H1 (cell line): ENCODE measurements around the gene CEACAM1. TPM values are rescaled to one million over a fixed set of nuclear protein-coding genes. Genes with fewer than 3 reads are reported as not detected.
"Not testable (repeated sequence)": the region's sequence is repeated elsewhere in the genome, so short reads cannot be mapped to it uniquely, and the experiment has no call there.

Experiments
- CTCF ChIA-PET: fragments of 300-600 bp; sonication (Branson Sonifier 250); formaldehyde crosslinking; loops from one replicate; lab custom pipeline; 2021; ENCODE audit not compliant: partially characterized antibody; lab: Charles Lee
- POLR2A ChIA-PET: fragments of 300-600 bp; sonication (Branson Sonifier 250); formaldehyde crosslinking; loops from one replicate; lab custom pipeline; 2021; ENCODE audit warnings: inconsistent platforms; ENCODE audit not compliant: partially characterized antibody; lab: Charles Lee
- DNase-seq, 2 experiments: peaks; one replicate each; pipeline versions ENCODE4 v3.0.0 to v3.0.0-alpha.2; 2010 to 2022; ENCODE audit warnings: low spot score in 2 of 2, low read depth in 1 of 2, mixed read lengths in 1 of 2
- FAIRE-seq: peaks from 2 replicates; lab custom pipeline; 2011; peaks lifted over from hg19 to GRCh38; lab: Jason Lieb, UNC
- H2AFZ ChIP-seq: 2 replicates; pipeline ENCODE4 v1.8.1; 2012; ENCODE audit warnings: low read length, inconsistent platforms
- H2AK5ac ChIP-seq: 2 replicates; pipeline ENCODE4 v1.6.1; 2013; ENCODE audit warnings: low read depth, low read length
- H2BK120ac ChIP-seq: replicated peaks from 2 replicates; pipeline ENCODE3; 2013; ENCODE audit warnings: low read depth, low read length, inconsistent platforms
- H2BK12ac ChIP-seq: 2 replicates; pipeline ENCODE4 v1.6.1; 2013; ENCODE audit warnings: low read depth, low read length
- H2BK15ac ChIP-seq: 2 replicates; pipeline ENCODE4 v1.6.1; 2013; ENCODE audit warnings: low read length
- H2BK20ac ChIP-seq: 2 replicates; pipeline ENCODE4 v1.6.1; 2013; ENCODE audit warnings: low read length
- H2BK5ac ChIP-seq: 2 replicates; pipeline ENCODE4 v1.6.1; 2013; ENCODE audit warnings: low read depth, low read length
- H3K14ac ChIP-seq: 2 replicates; pipeline ENCODE4 v1.6.1; 2013; ENCODE audit warnings: inconsistent platforms; ENCODE audit not compliant: insufficient read length
- H3K18ac ChIP-seq: 2 replicates; pipeline ENCODE4 v1.6.1; 2013; ENCODE audit warnings: low read length; ENCODE audit errors: extremely low read depth
- H3K23ac ChIP-seq: 2 replicates; pipeline ENCODE4 v1.6.1; 2013; ENCODE audit warnings: inconsistent platforms; ENCODE audit not compliant: insufficient read length
- H3K23me2 ChIP-seq: 2 replicates; pipeline ENCODE4 v1.6.1; 2013; ENCODE audit warnings: low read depth, low read length
- H3K27ac ChIP-seq: 2 replicates; pipeline ENCODE4 v1.6.1; 2011; ENCODE audit warnings: low read depth, low read length, inconsistent platforms
- H3K27me3 ChIP-seq, 4 experiments: replicated peaks in 1 of 4; 1 replicate in 1 of 4; 2 replicates in 3 of 4; pipeline versions ENCODE4 v1.6.1 to v1.8.1; 2011 to 2013; ENCODE audit warnings: low read length in 3 of 4, mild to moderate bottlenecking in 3 of 4, inconsistent platforms in 2 of 4, mixed read lengths in 2 of 4, moderate library complexity in 1 of 4; ENCODE audit not compliant: control insufficient read depth in 3 of 4, insufficient read depth in 3 of 4; ENCODE audit errors: extremely low read depth in 1 of 4
- H3K36me3 ChIP-seq, 4 experiments: 2 replicates each; pipeline versions ENCODE4 v1.6.1 to v1.8.1; 2011 to 2013; ENCODE audit warnings: mild to moderate bottlenecking in 4 of 4, low read length in 3 of 4, moderate library complexity in 2 of 4, control low read depth in 1 of 4, inconsistent platforms in 1 of 4; ENCODE audit not compliant: insufficient read depth in 4 of 4, control insufficient read depth in 2 of 4
- H3K4ac ChIP-seq: replicated peaks from 2 replicates; pipeline ENCODE3; 2013; ENCODE audit warnings: low read length, low read depth, mixed read lengths, inconsistent platforms; ENCODE audit not compliant: insufficient read length
- H3K4me1 ChIP-seq, 4 experiments: replicated peaks in 1 of 4; 1 replicate in 1 of 4; 2 replicates in 3 of 4; pipeline versions ENCODE4 v1.6.1 to v1.8.1; 2011 to 2013; ENCODE audit warnings: low read length in 3 of 4, inconsistent platforms in 2 of 4, mixed read lengths in 1 of 4; ENCODE audit not compliant: insufficient read depth in 4 of 4, control insufficient read depth in 3 of 4
- H3K4me2 ChIP-seq, 2 experiments: 2 replicates each; pipeline versions ENCODE4 v1.6.1 to v1.8.1; 2011 to 2013; ENCODE audit warnings: low read depth in 2 of 2, low read length in 2 of 2, control low read depth in 1 of 2, inconsistent platforms in 1 of 2, mild to moderate bottlenecking in 1 of 2; ENCODE audit not compliant: insufficient read depth in 1 of 2
- H3K4me3 ChIP-seq, 4 experiments: fragments of 200-600, 300-600 bp in 1 of 4; sonication (generic), shearing (Covaris generic), sonication (Bioruptor Twin) in 1 of 4; 2 replicates each; pipeline versions ENCODE4 v1.5.1 to v1.8.1; 2011 to 2016; ENCODE audit warnings: low read length in 4 of 4, low read depth in 3 of 4, control low read depth in 2 of 4, inconsistent platforms in 2 of 4, mild to moderate bottlenecking in 2 of 4, mixed read lengths in 1 of 4, moderate library complexity in 1 of 4; ENCODE audit not compliant: insufficient read depth in 2 of 4; ENCODE audit errors: extremely low read depth in 1 of 4
- H3K56ac ChIP-seq: replicated peaks from 2 replicates; pipeline ENCODE3; 2013; ENCODE audit warnings: low read depth, mild to moderate bottlenecking, mixed read lengths, low read length, inconsistent platforms; ENCODE audit not compliant: insufficient read length
- H3K79me1 ChIP-seq: 2 replicates; pipeline ENCODE4 v1.6.1; 2013; ENCODE audit warnings: low read depth, low read length, control low read depth
- H3K79me2 ChIP-seq, 2 experiments: 2 replicates each; pipeline versions ENCODE4 v1.6.1 to v1.8.1; 2012 to 2013; ENCODE audit warnings: low read length in 2 of 2, mild to moderate bottlenecking in 2 of 2, inconsistent platforms in 1 of 2; ENCODE audit not compliant: insufficient read depth in 2 of 2, control insufficient read depth in 1 of 2
- H3K9ac ChIP-seq, 4 experiments: replicated peaks in 1 of 4; 1 replicate in 1 of 4; 2 replicates in 3 of 4; pipeline versions ENCODE4 v1.6.1 to v1.8.1; 2011 to 2013; ENCODE audit warnings: low read depth in 3 of 4, low read length in 3 of 4, control low read depth in 2 of 4, mild to moderate bottlenecking in 2 of 4, moderate library complexity in 2 of 4, inconsistent platforms in 1 of 4; ENCODE audit errors: extremely low read depth in 1 of 4
- H3K9me3 ChIP-seq, 2 experiments: 2 replicates each; pipeline versions ENCODE4 v1.6.1 to v1.8.1; 2012 to 2013; ENCODE audit warnings: mild to moderate bottlenecking in 2 of 2, moderate library complexity in 2 of 2, control low read depth in 1 of 2, inconsistent platforms in 1 of 2, low read depth in 1 of 2, low read length in 1 of 2, mixed read lengths in 1 of 2; ENCODE audit not compliant: insufficient read depth in 2 of 2
- H4K20me1 ChIP-seq, 2 experiments: replicated peaks in 1 of 2; 2 replicates each; pipeline versions ENCODE3 to v1.8.1; 2011 to 2013; ENCODE audit warnings: inconsistent platforms in 2 of 2, low read length in 2 of 2, mild to moderate bottlenecking in 1 of 2; ENCODE audit not compliant: insufficient read depth in 2 of 2, control insufficient read depth in 1 of 2
- H4K5ac ChIP-seq: 2 replicates; pipeline ENCODE4 v1.6.1; 2013; ENCODE audit warnings: low read length, low read depth, mixed read lengths, inconsistent platforms; ENCODE audit not compliant: insufficient read length
- H4K8ac ChIP-seq: 2 replicates; pipeline ENCODE4 v1.8.0; 2013; ENCODE audit warnings: mild to moderate bottlenecking, moderate library complexity, low read length, inconsistent platforms; ENCODE audit not compliant: insufficient read depth; ENCODE audit errors: extremely low read depth
- H4K91ac ChIP-seq: replicated peaks from 2 replicates; pipeline ENCODE3; 2013; ENCODE audit warnings: low read length, mixed read lengths, inconsistent platforms; ENCODE audit not compliant: insufficient read length
- WGBS, 2 experiments: shearing (Covaris generic) in 1 of 2; methylation state at CpG; one replicate each; pipeline versions ENCODE4 v1.1.6 to v1.1.7; 2013 to 2015; ENCODE audit warnings: low lambda C conversion rate in 2 of 2, mixed read lengths in 2 of 2, inconsistent platforms in 1 of 2, low coverage in 1 of 2, missing lambda C conversion rate in 1 of 2; ENCODE audit not compliant: insufficient replicate concordance in 2 of 2, insufficient coverage in 1 of 2, insufficient read length in 1 of 2; ENCODE audit errors: extremely low coverage in 1 of 2, missing lambda C conversion rate in 1 of 2; 5-methylcytosine and 5-hydroxymethylcytosine counted together
- polyA plus RNA-seq, 7 experiments: library from polyadenylated mRNA; depleted of rRNA in 3 of 7; stranded (reverse) in 5 of 7; unstranded in 2 of 7; fragments of >200 nt in 5 of 7; fragments of 200-250 nt in 2 of 7; gene quantifications; 1 replicate in 5 of 7; 2 replicates in 1 of 7; 4 replicates in 1 of 7; pipeline versions ENCODE4 v1.2.1 to v1.2.3, GENCODE V29; 2011 to 2013; ENCODE audit warnings: missing spikeins in 2 of 7, mixed read lengths in 2 of 7
- total RNA-seq: library from RNA; stranded (reverse); fragmentation: NEBNext Ultra II Directional; extraction: Animal tissue kit (Norgen Biotek cat#: 25700); gene quantifications from 2 replicates; pipeline ENCODE4 v1.2.1, GENCODE V29; 2021

CEACAM1 gene
- total and polyA plus RNA-seq, 2 of the 8 experiments (the other 6 are each of a cell fraction or from before 2014, with no cell fraction given) = 1.8 to 3.6 TPM

DNA sequence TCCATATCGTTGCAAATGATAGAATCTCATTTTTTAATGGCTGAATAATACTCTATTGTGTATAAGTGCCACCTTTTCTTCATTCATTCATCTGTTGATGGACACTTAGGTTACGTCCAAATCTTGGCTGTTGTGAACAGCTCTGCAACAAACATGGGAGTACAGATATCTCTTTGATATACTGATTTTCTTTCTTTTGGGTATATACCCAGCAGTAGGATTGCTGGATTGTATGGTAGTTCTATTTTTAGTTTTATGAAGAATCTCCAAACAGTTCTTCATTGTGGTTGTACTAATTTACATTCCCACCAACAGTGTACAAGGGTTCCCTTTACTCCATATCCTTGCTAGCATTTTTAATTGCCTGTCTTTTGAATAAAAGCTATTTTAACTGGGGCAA is 7.0 kb upstream of the CEACAM1 start:
- 84% methylated on average over 2 of the region's 2 CpGs; no CpG with 5 or more reads in 1 of the 2 experiments for WGBS, 2 experiments
- H2BK15ac ChIP-seq, H2AFZ ChIP-seq, H3K4me3 ChIP-seq, H3K4me2 ChIP-seq, H2BK5ac ChIP-seq, H2BK12ac ChIP-seq, DNase-seq, H3K9me3 ChIP-seq, H3K27me3 ChIP-seq, H3K4ac ChIP-seq, H4K91ac ChIP-seq, H3K23ac ChIP-seq, H3K79me2 ChIP-seq, H2AK5ac ChIP-seq, H3K56ac ChIP-seq, H3K9ac ChIP-seq, H3K79me1 ChIP-seq, H4K8ac ChIP-seq, H3K18ac ChIP-seq, H3K27ac ChIP-seq, FAIRE-seq, H3K4me1 ChIP-seq, H3K36me3 ChIP-seq, H2BK20ac ChIP-seq, POLR2A ChIA-PET, H2BK120ac ChIP-seq, H3K14ac ChIP-seq, H4K20me1 ChIP-seq, H3K23me2 ChIP-seq, H4K5ac ChIP-seq: not testable (repeated sequence)
- CTCF ChIA-PET = interaction anchor here (1.1 to 13.5 kb wide), 7 partner anchors 9 to 94 kb away, joined by 3 to 182 read pairs (median 4); no protein-coding TSS in a partner anchor
